HEK293T (cell line): ENCODE measurements around the gene VEZF1.

Source experiments
- BHLHE40 ChIP-seq: fragments of 450-650 bp; IDR thresholded peaks from 2 replicates; pipeline ENCODE4 v1.6.1; 2016; ENCODE audit warnings: mild to moderate bottlenecking, moderate library complexity, borderline replicate concordance
- FOXA1 ChIP-seq: fragments of 450-650 bp; IDR thresholded peaks from 2 replicates; pipeline ENCODE4 v1.6.1; 2016; ENCODE audit warnings: mild to moderate bottlenecking
- FOXK2 ChIP-seq: fragments of 450-650 bp; IDR thresholded peaks from 2 replicates; pipeline ENCODE4 v1.6.1; 2016; ENCODE audit warnings: mild to moderate bottlenecking
- FOXM1 ChIP-seq: fragments of 450-650 bp; IDR thresholded peaks from 2 replicates; pipeline ENCODE4 v1.6.1; 2017; ENCODE audit warnings: mild to moderate bottlenecking, borderline replicate concordance
- SP1 ChIP-seq: fragments of 450-650 bp; IDR thresholded peaks from 2 replicates; pipeline ENCODE4 v1.6.1; 2017
- SUZ12 ChIP-seq: fragments of 450-650 bp; IDR thresholded peaks from 2 replicates; pipeline ENCODE4 v1.6.1; 2016; ENCODE audit warnings: mild to moderate bottlenecking
- TARDBP ChIP-seq: fragments of 450-650 bp; IDR thresholded peaks from 2 replicates; pipeline ENCODE4 v1.6.1; 2016
- TF ChIP-seq, protein P1 (sequence below): fragments of 450-650 bp; IDR thresholded peaks from 2 replicates; pipeline ENCODE4 v1.6.1; 2016

DNA sequence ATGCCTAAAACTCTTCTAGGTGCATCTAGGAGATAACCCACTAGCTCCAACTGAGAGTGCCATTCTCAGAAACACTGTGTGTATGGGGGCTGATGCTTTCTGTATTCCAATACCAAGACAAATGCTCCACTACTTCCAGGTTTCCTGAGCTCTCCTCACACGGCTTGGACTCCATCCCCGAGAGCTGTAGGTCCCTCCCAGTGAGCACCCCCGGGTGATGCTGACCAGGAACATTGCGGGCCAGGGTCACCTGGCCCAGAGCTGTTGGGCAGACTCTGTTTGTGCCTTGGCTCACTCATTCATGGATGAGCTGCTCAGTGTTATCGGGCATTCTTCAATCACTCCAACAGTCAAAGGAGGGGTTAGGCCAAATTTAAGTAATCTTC, 39.9 kb downstream of the VEZF1 start:
- no peak for TF ChIP-seq SP1
- TF ChIP-seq FOXK2, result no peak
- TF ChIP-seq FOXM1, result no peak
- TF ChIP-seq, protein P1, sequence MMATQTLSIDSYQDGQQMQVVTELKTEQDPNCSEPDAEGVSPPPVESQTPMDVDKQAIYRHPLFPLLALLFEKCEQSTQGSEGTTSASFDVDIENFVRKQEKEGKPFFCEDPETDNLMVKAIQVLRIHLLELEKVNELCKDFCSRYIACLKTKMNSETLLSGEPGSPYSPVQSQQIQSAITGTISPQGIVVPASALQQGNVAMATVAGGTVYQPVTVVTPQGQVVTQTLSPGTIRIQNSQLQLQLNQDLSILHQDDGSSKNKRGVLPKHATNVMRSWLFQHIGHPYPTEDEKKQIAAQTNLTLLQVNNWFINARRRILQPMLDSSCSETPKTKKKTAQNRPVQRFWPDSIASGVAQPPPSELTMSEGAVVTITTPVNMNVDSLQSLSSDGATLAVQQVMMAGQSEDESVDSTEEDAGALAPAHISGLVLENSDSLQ, result no peak
- no peak for TF ChIP-seq SUZ12
- TF ChIP-seq TARDBP, result no peak
- TF ChIP-seq BHLHE40, result no peak
- TF ChIP-seq FOXA1, result no peak
